ENCODE measurements around the gene ZBTB3.
"Not testable (repeated sequence)": the region's sequence is repeated elsewhere in the genome, so short reads cannot be mapped to it uniquely, and the experiment has no call there.

The ZBTB3 gene

DNA sequence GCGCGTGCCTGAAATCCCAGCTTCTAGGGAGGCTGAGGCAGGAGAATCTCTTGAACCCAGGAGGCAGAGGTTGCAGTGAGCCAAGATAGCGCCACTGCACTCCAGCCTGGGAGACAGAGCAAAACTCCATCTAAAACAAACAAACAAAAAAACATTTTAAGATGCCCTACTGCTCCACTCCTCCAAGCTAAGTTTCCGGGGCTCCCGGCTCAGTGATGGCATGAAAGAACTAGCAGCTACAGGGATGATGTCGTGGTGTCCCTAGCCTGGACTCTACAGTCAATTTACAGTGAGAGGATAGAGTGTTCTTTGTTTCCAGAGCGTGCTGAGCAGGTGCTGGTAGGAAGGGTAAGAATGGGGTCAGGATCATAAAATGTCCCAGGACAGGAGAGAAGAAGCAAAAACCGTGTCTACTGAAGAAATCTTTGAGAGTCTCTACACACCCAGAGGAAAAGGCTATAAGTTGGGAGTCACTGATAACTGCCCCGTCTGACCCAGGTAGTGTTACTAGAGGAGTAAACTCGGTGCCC, 1.2 kb upstream of the ZBTB3 start:
- no peak for DNase-seq

DNA sequence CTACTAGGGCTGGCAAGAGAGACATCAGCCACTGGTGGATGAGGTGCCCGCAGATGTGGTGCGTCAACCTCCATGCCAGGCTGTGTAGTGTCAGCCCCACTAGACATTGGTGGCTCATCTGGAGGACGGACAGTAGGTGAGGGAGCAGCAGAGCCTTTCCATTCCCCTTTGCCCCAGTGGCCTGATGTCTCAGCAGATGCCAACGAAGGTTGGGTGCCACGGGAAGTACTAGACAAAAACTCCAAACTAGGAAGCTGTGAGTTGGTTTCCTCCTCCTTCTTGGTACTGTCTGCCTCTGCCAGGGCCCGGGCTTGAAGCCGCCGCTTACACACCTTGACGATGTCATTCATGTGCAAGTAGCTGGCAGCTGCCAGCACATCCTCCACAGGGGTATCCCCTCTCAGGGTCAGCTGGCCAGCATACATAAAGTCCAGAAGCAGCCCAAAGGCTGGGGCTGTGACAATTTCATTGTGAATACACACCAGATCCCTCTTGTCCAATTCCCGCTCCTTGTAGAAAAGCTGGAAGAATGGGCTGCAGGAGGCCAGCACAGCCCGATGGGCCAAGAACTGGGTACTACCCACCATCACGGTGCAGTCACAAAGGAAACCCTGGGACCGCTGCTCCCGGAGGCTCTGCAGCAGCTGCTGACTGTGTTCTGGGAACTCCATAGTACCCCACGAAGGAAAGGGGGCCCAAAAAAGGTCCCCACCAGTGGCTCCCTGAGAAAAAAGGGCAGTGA, 795 bp downstream of the ZBTB3 start:
- DNase-seq, result no peak

DNA sequence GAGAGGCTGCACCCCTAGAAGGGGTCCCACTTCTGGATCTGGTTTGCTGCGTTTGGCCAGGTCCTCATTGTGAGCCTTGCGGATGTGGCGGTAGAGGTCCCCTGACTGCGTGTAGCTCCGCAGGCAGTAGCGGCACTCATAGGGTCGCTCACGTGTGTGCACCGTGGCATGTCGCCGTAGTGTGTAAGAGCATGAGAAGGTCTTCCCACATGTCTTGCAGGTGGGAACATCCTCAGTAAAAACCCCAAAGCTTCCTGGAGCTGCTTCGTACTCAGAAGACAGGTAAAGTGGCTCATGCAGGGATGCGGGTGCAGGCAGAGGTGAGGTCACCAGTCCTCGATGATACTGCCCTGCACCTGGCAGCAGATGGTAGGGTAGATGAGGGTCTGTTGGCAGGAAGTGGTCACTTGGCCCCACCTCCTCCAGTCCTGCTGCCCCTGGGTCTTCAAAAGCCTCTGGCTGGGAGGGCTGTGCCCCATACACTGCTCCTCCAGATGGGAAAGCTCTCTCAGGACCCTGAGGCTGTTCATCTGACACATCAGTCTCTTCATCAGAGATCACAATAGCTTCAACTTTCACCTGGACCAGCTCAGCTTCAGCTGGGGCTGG, 1.7 kb downstream of the ZBTB3 start:
- DNase-seq, result no peak

DNA sequence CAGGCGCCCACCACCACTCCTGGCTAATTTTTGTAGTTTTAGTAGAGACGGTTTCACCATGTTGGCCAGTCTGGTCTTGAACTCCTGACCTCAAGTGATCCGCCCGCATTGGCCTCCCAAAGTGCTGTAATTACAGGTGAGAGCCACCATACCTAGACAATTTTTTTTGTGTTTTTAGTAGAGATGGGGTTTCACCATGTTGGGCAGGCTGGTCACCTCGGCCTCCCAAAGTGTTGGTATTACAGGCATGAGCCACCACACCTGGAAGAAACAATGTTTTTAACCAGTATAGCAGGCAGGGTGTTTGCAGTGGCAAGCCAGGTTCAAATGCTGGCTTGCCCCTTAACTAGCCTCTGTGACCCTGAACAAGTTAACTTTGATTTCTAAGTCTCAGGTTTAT, 4.0 kb downstream of the ZBTB3 start:
- DNase-seq, result not testable (repeated sequence)

DNA sequence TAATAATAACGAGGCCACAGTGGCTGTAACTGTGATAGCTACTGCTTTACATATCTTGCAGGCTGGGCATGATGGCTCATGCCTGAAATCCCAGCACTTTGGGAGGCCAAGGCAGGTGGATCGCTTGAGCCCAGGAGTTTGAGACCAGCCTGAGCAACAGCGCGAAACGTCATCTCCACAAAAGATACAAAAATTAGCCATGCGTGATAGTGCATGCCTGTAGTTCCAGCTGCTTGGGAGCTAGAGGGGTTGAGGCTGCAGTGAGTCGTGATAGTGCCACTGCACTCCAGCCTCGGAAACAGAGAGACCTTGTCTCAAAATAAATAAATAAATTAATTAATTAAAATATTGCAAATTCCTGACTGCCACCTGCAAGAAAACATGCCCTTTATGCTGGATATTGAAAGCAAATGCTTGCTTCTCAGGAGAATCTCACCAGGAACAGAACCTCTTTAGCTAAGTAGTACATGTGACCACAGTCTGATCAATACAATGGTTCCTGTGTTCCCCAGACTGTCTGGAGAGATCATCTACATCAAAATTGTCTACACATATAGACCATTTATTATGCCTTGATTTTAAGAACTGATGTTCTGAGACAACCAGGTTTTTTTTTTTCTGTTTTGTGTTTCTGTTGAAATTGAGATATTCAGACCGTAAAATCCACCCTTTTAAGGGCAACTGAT, 6.3 kb downstream of the ZBTB3 start:
- peak; percentile 88 for DNase-seq

DNA sequence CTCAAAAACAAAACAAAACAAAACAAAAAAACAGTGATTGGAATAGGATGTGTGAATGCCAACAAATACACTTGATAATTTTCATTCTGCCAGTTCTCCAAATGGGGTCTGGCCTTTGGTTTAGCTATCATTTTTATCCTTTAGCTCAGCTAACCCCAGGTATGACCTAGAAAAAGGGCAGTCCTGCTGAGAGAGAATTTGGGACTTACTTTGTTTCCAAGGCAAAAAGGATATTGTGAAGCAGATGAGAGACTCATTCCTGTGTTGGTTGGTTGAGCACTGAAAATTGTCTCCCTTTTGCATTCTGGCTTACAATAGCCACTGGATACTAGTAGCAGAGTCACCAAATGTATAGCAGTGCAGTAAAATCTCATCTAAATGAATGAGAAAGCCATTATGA, 16.8 kb downstream of the ZBTB3 start:
- DNase-seq, result no peak

DNA sequence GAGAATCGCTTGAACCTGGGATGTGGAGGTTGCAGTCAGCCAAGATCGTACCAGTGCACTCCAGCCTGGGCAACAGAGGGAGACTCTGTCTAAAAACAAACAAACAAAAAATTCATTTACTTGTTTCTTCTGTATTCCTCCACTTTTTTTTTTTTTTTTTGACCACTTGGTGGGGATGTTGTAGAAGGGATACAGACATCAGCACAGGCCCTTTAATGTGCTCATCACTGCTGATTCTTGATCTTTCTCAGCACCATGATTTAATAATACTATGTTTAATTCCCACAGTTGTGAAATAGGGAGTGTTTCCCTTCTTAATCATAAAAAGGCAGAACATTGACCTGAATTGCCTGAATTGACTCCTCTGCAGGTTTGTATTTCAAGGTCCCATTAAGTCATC, 21.1 kb downstream of the ZBTB3 start:
- no peak for DNase-seq

DNA sequence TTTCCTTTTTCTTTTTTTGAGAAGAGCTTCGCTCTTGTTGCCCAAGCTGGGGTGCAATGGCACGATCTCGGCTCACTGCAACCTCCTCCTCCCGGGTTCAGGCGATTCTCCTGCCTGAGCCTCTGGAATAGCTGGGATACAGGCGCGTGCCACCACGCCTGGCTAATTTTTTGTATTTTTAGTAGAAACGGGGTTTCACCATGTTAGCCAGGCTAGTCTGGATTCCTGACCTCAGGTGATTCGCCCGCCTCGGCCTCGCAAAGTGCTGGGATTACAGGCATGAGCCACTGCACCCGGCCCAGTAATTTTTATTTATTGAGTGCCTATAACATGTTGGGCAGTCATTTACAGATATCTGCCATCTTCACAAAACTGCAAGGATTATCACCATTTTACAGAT, 23.9 kb downstream of the ZBTB3 start:
- not testable (repeated sequence) for DNase-seq

DNA sequence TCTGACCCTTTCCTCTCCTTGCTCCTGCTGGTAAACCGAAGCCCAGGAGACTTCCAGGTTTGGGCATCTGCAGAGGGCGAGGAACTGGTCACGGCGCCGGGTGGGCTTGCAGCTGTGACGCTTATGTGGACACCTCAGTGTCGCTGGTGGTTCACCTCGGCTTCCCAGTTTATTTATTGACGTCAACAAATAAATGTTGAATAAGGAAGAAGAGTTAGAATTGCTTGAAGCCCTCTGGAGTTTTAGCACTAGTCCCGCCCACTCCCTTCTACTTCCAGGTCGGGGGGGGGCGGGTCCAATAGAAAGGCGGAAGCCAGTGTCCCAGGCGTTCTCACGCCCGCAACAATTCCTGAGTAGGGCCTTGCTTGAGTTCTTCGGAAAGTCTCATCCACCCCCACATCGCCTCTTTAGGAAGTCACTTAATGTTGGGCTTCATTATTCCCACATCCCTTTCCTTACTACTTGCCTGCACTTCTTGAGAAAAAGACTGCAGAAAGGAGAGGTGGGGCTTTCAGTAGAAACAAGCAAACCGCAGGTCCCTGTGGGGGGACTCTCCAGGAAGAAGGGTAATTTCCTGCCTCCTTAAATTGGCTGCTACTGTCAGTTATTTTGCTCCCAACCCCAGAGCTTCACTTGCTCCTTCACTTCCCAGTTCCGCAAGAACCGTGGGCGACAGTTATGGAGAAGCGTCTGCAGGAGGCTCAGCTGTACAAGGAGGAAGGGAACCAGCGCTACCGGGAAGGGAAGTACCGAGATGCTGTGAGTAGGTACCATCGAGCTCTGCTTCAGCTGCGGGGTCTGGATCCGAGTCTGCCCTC, 25.6 kb downstream of the ZBTB3 start, which contains the start of gene TTC9C:
TSS of gene TTC9C (plus strand) at position 316 of the 818 bp plus-strand sequence. CDS start at position 679, 363 bp downstream.
- DNase-seq, result peak; percentile 83

DNA sequence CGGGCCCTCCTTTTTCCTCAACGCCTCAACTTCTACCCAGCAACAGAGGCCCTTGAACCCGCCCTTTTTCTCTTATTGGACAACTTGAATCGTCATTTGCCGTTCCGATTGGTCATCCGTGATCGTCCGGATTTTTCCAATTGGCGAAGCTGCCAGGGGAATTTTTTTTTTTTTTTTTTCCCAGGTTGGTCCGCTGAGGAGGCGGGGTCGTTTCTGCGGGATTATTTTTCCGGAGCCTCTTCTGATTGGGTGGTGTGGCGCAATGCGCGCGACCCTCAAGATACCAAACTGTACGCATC, 26.1 kb downstream of the ZBTB3 start:
- peak; percentile 98 for DNase-seq

DNA sequence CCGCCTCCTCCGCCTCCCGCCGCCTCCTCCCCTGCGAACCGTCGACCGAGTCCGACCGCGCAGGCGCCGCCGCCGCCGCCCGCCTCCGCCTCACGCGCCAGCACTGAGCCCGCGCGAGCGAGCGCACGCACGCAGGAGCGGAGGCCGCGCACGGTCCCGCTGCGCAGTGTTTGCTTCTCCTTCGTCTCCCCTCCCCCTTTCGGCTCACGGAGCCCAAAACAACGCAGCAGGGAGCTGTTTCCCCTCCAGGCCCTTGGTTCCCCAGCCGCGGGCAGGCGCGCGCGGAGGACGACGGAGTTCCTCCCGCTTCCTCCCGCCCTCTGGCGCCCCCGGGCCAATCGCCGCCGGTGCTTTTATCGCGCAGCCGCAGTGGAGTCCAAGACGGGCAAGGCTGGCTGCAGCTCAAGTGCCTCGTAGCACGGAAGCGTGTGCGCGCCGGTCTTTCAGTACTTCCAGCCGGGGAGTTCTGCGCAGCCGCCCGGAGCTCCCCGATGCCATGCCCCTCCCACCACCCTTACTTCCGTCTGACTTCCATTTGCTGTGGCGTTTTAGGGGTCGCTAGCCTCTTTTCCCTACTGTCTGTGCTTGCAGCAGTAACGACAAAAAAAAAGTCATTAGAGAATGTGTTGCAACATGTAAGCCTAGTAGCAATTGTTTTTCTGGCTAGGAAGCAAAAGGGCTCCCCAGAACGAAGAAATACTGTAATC, 26.6 kb downstream of the ZBTB3 start, which contains the start of gene HNRNPUL2:
TSS of gene HNRNPUL2 (minus strand) at position 293 of the 707 bp plus-strand sequence. CDS start 301 bp downstream, outside the sequence.
- DNase-seq, result peak; percentile 99

DNA sequence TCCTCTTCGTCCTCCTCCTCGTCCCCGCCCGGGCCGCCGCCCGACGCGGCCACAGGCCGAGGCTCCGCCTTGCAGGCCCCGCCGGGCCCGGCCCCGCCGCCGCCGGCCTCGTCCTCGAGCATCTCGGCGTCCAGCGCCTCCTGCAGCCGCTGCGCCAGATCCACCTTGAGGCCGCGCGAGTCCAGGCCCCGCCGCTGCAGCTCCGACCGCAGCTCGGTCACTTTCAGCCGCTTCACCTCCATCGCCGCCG, 27.1 kb downstream of the ZBTB3 start:
- DNase-seq, result no peak

DNA sequence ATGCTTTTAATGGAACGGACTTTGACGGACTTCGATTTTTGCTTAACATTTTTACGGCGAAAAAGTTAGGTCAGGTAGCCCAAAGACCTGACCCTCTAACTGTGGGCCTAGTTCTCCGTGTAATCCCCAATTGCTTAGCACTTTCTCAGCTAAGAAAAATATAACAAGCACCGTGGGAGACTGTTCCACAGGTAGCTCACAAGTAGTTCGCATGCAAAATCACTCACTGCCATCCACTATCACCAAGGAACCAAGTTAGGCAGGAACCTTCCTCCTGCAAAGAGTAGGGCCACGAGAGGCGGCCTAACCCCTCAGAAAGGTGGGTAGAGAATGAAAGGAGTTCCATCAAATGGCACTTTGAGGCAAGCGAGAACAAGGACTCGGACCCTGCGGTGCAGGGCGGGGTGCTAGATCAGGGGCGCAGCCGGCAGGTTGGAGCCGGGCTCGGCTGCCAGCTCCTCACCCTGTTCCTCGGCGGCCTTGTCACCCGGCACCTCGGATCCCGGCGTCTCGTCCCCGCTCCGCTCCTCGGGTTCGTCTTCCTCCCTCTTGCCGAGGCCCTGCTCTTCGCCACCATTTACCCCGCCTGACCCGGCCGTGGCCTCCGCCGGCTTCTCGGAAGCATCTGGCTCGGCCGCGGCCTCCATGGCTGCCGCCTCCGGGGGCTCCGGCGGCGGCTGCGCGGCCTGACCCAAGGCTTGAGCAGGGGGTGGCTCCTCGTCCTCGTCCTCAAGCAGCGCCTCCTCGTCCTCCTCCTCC, 27.6 kb downstream of the ZBTB3 start:
- no peak for DNase-seq

DNA sequence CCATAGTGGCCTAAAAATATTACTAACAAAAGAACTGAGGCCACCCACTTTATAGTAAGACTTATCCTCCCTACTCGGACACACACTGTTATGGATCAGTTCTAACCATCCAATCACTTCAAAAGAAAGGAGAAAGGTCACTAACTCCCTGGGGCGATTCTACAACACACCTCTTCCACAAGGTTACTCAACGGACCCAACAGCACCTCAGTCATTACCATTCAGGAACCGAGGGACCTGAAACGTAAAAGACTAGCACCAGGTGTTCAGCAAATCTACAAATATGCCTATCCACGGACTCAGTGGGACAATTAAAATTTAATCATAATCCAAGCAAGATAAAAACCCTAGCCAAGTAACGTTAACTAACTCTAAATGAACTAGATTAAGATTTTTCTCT, 28.3 kb downstream of the ZBTB3 start:
- no peak for DNase-seq

DNA sequence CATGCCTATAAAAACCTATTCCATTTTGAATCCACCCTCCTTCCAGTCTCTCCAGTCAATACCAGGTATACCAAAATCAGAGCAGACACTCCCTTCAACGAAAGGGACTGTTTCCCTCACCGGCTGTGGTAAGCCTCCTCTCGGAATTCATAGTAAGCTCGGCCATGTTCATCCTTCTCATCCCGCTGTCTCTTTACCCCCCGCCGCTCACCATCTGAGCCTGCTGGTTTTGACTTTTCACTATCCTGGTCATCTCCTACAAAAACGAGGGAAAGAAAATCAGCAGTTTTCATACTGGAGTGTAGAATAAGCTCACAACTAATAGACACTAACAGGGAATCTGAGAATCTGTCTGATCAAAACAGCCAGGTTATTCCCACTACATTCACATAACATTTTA, 29.8 kb downstream of the ZBTB3 start:
- DNase-seq, result no peak

DNA sequence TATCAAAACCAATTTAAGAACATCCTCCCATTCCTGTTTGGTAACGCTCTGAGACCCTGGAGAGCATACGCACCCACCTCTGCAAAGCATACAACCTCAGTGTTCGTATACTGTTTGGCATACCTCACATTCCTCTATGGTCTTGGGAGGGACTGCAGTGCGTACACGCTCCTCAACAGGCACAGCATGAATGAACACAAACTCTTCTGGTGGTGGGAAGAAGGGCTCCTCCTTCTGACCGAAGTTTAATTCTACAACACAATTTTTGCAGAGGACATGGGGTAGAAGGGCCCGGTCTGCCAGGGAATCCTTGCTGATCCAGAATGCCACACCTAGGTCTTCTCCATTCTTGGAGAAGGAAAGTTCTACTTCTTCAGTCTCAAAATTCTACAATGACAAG, 32.0 kb downstream of the ZBTB3 start:
- no peak for DNase-seq

DNA sequence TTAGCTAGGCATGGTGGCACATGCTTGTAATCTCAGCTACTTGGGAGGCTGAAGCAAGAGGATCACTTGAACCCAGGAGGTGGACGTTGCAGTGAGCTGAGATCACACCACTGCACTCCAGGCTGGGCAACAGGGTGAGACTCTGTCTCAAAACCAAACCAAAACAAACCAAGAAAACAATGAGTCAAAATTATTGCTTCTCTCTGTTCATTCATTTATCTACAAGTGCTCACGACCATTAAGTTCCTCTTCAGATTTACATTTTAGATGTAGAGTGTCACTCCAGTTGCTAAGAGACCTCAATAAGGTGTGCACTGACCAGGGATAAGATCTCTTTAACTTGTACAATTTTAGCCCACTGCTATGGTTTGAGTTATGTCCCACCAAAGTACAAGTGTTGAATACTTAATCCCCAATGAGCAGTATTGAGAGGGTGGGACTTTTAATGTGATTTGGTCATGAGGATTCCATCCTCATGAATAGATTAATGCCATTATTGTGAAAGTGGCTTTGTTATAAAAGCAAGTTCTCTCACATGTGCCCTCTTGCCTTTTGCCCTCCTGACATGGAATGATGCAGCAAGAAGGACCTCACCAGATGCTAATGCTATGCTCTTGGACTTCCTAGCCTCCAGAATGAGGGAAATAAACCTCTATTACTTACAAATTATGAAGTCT, 34.5 kb downstream of the ZBTB3 start:
- DNase-seq, result no peak

DNA sequence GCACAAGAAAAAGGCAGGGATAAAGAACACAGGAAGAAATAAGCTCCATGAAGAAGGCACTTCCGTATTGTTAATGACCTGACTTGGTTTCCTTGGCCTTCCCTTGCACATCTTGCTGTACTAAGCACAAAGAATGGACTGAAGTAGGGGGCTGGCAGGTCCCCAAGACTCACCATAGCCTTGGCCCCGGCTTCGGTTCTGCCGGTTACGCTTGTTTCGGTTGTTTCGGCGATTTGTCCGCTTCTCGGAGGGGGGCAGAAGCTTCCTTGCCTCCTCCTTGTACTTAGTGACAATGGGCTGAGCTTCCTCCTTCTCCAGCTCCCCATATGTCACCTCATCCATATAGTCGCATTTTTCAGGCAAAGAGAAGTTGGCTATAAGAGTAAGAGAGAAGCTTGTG, 37.1 kb downstream of the ZBTB3 start:
- no peak for DNase-seq

DNA sequence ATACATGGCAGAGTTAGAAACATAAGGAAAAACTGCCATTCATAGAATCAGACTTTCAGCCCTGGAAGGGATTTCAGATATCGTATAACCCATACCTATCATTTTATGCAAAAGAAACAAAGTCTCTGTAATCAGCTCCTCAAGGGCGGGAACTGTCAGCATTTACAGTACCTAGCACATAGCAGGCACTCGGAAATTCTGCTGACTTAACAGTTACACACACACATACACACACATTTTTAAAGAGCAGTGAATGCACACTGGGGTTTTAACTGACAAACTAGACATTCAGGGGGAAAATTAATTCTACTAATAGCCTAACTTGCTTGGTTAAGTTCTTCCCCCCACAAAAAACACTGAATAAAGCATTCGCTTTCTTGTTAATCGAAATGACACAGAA, 37.8 kb downstream of the ZBTB3 start:
- no peak for DNase-seq

DNA sequence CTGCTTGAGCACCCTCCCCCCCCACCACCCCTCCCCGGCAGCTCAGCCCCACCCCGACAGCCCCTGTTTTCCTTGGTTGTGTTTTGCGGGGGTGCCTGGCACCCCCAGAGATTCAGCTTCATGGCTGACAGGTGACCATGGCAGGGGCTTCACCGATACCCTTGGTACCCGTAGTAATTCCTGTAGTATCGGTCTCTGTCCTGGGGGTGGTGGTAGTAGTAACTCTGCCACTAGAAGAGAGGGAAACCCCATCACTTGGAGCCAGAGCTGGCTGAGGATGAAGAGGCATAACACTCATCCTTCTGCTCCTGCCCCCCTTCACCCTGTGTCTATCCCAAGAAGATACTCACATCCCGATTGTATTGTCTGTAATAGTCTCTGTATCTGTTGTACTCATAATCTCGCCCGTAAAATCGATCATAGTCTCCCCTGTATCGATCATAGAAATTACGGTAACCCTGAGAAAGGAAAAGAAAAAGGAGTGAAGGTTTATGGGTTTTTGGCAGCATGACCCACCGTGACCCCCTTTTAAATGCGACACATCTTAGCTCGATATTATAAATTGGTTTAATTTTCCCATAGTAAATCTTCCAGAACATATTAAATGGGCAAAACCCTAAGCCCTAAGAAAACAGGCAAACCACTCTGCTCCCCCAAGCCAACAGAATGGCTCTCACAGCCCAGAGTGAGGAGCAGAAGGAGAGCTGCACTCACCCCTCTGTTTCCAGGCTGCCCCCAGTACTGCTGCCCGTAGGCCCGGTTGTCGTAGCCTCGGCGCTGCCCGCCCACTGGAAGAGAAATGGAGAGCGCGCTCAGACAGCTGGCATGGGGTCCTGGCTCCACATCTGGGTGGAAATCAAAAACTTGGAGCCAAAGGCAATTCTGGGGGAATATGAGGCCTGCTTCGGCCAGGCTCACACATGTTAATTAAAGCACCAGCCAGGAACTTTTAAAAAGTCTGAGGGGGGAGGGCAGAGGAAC, 38.5 kb downstream of the ZBTB3 start:
- no peak for DNase-seq
